ENCODE data around the gene HACD2.
"Not testable (repeated sequence)": the region's sequence is repeated elsewhere in the genome, so short reads cannot be mapped to it uniquely, and the experiment has no call there.

Gene HACD2, protein sequence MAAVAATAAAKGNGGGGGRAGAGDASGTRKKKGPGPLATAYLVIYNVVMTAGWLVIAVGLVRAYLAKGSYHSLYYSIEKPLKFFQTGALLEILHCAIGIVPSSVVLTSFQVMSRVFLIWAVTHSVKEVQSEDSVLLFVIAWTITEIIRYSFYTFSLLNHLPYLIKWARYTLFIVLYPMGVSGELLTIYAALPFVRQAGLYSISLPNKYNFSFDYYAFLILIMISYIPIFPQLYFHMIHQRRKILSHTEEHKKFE

DNA sequence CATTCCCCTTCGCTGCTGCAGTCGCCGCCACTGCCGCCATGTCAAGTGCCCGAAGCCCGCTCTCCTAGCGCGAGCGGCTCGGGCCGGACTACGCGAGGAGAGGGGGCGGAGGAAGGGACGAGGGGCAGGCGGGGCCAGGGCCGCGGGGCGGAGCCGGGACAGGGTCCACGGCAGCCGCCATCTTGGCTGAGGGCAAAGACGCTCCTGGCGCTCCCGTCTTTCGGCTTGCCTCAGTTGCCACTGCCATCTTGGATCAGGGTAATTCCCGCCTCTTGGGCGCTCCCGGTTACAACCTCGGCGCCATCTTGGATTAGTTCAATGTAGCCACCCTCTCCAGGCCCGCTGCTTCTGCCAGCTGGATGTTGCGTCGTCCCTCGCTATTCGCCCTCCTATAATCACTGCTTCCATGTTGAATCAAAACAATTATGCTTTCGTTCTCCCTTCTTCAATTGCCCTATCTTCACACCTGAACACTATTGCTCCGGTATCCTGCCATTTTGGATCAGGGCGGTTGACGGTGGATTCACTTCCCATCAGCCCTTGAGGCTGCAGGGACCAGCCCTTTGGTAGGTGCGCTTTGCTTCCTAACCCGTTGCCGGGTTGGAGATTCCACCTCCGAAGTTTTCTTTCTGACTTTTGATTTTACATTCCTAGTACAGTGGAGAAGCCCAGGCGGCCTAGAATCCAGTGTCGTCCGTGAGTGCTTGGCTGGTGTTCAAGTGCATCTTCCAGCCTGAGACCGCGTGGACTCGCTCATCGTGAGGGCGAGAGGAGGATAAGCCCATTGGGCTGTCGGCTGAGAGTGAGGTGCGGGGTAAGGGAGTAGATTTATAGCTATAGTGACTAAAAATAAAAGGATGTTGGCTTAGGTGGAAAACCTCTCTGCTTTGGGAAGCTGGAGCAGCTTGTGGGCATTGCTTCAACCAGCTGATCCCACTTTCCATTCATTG lies at the start of gene HACD2:
TSS of gene HACD2 (minus strand) at position 66 of the 950 bp plus-strand sequence. CDS start at position 40, 26 bp downstream.
- peak; percentile 87 for FAIRE-seq

DNA sequence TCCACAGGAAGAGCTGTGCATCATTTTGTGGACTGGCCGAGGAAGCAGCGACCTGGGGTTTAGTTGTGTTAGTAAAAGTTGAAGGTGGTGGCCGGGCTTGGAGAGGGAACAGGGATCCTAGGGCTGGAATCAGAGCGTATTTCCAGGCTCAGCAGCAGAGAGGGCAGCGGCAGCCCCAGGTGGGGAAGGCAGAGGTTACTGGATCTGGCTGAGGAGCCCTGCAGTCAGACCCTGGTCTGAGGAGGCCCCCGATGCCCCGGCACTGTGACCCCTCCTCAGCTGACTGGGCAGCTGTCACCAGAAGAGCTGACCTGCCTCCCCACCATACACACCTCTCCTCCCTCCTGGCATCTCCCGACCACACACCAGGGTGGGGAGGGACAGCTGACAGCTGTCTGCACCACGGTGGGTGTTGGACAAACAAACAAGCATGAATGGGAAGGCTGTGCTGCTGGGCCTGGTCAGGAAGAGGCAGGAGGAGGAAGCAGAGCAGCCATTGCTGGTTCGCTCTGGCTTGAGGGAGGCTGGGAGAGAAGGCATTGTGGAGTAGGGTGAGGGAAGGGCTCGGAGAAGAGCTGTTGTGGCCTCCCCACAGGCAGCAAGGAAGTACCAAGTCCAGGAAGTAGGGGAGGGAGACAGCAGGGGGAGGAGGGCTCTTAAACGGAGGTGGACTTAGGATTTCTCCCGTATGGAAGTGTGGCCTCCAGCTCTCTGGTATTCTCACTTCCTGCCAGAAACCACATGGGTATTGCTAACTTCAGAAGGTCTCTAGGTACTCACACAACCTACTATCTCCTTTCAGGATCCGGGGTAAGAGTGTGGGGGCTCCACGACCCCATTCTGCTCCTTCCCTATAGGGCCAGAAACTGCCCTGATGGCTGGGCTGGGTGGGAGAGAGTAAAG lies 49.5 kb upstream of the HACD2 start:
- FAIRE-seq = no peak

DNA sequence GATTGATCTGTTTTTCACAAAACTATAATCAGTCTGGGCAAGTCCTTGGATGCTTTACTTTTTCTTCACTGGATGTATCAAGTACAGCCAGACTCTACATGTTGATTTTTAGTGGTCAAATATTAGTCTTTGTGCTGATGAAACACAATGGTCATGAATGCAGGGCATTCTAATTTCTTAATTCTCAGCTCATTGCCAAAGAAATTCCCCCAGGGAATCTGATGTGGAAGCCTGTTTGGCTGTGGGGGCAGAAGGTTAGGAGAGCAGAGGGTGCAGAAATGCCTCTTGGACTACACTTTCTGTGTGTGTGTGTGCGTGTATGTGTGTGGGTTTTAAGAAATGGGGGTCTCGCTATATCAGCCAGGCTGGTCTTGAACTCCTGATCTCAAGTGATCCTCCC lies 48.7 kb upstream of the HACD2 start:
- no peak for FAIRE-seq

DNA sequence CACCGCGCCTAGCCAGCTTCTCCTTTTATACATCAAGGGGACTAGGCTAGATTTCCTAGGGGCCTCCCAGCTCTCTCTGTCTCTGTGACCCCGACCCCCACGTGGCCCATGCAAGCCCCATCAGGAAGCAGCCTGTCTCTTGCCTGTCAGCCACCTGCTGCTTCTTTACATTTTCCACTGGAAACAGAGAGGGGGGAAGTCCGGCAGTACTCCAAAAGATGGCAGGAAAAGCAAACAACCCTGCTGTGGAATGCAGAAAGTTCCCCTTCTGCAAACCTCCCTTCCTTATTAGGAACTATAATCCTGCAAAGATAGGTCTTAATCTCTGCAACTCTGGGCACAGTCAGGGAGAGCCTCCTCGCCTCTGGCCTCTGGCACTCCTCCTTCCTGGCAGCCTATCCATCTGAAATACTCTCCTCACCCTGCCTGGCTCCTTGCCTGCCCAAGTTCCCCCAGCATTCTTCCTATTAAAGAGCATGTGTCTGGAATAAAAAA lies 47.4 kb upstream of the HACD2 start:
- no peak for FAIRE-seq

DNA sequence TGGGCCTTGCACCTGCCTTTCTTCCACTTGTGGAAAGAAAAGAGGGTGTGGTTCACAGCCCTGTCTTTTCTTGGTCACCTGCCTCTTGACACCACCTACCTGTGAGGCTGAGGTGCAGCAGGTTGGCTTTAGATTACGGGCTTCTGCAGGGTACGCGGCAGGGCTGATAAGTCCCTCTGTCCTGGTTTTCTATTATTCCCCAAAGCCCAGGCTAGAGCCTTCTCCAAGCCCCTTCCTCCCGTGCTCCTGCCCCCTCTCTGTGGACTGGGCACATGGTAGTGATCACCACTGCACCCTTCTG lies 44.8 kb upstream of the HACD2 start:
- FAIRE-seq = no peak

DNA sequence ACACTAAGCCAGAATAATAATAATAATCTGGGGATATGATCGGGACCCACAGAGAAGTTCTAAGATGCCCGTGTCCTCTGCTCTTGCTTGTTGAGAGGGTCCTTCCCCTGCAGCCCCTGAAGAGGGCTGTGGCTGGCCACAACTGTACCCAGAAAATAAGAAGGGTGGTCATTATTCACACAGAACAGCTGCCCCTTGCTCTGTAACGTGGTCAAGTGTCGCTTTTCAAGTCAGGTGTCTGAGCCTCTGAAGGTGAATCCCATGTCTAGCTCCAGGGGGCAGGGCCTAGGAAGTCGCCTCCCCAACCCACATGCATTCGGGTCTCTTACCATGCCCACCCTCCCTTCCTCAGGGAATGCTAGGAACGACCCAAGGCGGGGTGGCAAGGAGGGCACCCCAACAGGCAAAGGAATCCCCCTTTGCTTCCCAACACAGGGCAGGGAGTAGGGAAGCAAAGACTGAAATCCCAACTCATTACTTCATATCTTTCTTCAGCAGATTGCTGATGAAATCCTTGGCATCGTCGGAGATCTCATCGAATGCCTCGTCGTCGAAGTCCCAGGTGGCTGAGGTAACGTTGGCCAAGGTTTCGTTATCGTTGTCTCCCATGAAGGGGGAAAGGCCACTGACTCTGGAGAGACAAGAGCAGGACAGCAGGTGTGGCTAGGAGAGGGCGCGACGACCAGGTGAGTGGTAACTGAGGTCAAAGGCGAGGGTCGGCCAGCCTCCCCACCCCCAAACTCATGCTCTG lies 44.3 kb upstream of the HACD2 start:
- FAIRE-seq = no peak

DNA sequence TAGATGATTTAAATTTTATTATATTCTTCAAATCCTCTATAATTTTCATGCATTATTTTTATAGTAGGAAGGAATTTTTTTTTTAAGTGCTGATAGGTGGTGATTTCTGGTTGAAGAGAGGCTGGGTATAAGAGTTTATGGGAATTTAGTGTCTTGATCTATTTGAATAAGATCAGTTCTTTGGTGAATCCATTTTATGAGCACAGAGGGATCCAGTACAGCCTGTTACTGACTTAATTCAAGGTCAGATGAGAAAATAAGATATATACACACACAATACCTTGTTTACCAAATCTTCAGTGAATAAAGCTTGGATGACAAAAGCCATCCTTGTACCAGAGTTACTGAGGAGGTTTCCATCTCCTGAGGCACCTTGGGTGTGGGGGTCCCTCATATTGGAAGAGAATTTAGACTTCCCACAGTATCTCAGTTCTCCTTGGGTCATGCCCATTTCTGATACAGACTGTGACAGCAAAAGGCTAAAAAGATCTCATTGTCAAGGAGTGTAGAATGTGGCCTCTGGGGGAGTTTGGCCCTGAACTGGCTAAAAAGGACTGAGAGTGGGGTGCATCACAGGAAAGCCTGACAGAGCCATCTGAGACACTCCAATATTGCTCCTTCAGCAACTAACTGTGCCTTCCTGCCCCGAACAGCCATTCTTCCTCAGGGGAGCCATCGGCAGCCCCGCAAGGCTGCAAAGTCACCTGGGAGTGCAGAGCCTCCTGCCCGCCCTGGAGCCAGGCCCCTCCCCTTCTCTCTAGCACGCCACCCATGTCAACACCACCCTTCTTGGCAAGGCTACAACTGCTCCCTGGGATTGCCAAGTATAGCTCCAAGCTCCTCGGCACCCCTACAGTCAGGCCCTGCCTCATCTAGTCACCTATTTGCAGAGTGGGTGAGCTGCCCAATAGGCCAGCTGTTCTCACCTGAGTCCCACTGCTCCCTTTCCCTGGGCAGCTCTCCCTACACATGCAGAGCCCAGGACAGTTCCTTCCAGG lies 43.1 kb upstream of the HACD2 start:
- FAIRE-seq = no peak

DNA sequence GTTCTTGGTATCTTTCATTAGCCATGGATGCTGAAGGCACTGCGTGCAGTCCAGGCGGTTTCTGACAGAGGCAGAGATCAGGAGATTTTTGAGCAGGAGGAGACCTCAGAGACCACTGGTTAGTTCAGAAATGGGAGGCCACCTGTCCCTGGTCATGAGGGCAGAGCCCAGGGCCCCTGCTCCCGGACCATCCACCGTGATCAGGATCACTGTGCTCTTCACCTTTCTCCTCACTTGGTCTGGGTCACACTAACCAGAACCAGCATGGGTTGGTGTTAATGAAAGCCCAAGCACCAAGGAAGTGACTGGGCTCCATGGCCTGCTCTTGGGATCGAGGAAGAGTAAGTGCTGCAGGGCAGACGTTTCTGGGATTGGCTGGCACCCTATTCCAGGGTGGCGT lies 42.0 kb upstream of the HACD2 start:
- FAIRE-seq = no peak

DNA sequence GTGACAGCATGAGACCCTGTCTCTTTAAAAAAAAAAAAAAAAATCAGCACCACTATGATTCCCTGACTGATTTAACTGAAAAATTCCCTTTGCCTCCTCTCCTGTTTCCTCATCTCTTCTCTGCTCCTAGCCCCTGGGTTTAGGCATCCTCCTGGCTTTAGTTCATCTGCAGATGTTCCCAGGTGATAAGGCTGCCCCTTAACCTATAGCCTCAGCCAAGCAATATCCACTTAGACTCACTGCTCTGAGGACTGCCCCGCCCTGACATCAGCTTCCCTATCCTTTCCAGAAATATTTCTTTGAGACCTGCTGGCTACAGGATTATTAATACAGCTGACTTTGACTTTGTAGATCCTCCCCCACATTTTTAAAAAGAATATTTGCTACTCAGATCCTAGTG lies 39.4 kb upstream of the HACD2 start:
- no peak for FAIRE-seq

DNA sequence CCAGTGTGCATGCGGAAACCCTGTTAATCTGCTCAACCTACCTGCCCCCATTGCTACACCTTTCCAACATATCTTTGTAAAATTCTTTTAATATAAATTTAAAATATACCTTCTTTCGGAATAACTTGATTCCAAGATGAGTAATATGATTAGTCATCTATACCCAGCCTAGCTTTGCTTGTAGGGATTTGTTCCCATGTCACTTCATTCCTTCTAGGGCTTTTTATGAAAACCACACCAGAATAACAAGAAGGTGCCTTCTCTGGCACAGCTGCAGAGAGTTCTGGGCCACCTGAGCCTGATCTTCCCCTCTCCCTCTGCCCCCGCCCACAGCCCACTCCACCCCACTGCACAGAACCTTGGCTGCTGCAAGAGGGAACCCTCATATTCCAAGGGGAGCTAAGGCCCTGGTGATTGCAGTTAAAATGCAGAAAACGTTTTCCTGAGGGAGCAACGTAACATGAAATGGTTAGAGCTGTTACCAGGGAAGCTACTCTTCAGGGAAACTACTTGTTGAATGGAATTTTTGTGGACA lies 38.6 kb upstream of the HACD2 start:
- no peak for FAIRE-seq

DNA sequence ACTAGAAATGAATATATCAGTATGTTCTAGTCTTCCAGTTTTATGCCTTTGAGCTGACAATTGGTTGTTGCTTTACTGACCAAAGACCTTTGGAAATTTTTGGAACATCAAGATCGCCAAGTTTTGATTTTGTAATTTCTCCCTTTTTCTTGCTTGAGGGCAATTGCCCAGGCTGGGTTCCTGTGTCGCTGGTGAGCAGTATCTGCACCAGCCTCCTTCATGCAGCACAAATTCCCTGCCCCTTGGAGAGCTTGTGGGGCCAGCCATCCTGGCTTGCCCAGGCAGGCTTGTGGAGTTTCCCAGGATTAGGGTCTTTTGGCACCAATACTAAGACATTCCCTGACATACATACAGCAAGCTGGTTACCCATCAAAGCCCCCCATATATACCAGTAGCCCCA lies 37.9 kb upstream of the HACD2 start:
- no peak for FAIRE-seq

DNA sequence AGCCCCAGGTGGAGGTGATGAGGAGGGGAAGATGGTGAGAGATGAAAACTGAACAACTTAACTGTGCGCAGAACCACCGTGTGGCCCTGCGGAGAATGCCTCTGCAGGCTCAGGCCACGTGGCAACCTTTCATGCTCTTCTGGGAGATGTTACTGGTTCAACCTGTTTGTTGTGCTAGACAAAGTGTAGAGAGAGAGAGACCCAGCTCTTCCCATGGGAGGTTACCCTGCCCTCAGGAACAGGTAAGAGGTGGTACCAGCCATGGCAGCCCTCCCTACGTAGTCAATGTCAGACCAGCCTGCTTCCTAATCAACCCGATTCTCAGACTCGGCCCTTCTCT lies 37.0 kb upstream of the HACD2 start:
- FAIRE-seq = no peak

DNA sequence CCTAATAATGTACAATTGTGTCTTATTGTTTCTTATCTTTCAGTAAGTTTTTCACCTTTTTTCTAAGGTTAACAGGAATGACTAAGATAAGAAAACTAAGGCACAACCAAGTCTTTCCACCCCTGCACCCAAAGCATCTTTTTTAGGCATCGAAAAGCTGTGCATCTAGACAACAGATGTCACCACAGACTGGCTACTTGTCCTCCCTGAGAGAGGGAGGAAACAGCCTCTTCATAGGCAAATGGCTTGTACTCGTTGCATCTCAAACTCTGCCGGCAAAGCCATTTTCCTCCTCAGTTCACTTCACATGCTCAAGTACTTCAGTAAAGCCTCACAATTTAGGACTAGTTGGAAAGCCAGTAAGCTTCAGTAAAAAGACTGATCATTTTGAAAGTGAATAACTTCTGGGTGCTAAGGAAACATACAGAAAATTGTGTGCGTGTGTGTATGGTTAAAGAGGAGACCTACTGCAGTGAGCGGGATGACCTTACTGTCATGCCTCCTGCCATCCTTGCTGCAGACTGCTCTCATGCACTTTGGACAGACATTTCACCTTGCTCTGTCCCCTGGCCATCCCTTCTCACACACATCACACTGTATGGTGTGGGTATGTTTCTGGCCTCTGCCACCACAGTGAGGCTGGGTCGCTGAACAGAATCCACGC lies 36.5 kb upstream of the HACD2 start:
- FAIRE-seq = no peak

DNA sequence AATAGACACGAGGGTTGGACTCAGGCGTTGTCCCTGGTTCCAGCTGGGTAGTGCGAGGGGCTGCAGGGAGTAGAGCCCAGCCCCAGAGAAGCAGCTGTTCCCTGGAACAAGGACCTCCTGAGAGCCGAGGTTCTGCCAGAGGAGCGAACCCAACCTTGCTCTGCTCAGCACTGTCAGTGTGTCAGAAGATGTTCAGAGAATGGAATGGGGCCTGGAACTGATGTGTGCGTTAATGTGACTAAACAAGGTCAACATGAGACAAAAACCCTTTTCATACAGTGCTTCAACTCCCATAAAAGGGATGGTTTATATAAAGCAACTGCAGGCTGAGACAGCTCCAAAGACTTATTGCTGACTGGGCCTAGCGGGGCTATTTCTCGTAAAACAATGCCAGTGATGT lies 35.5 kb upstream of the HACD2 start:
- no peak for FAIRE-seq

DNA sequence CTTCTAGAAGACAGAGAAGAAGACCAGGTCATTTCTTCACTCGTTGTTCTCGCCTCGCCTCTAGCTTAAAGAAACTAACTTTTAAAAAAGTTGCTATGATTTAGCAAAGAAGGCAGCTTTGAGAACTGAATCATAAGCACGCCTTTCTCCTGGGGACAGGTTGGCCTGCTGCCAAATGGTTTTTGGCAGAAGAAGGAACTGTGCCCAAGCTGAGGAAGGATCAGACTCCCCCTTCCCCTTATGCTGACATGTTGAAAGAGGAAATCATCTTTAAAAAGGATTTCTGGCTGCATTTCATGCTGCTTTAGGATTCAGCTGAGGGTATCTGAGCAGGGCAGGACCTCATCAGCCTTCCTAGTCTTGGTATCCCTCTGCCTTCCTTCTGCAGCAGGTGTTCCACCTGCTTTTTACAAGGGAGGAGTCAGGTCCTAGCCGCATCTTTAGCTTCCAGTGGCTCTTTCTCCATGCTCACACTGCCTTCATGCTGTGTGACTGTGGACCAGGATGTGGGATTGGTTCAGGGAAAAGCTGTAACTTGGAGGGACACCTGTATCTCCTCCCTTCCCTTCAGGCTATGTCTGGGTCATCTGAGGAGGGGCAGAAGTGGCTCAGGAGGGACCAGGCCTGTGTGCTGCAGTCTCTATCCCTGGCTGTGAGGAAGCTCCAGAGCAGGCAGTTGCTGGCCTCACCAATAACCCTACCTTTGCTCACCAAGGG lies 34.1 kb upstream of the HACD2 start:
- no peak for FAIRE-seq

DNA sequence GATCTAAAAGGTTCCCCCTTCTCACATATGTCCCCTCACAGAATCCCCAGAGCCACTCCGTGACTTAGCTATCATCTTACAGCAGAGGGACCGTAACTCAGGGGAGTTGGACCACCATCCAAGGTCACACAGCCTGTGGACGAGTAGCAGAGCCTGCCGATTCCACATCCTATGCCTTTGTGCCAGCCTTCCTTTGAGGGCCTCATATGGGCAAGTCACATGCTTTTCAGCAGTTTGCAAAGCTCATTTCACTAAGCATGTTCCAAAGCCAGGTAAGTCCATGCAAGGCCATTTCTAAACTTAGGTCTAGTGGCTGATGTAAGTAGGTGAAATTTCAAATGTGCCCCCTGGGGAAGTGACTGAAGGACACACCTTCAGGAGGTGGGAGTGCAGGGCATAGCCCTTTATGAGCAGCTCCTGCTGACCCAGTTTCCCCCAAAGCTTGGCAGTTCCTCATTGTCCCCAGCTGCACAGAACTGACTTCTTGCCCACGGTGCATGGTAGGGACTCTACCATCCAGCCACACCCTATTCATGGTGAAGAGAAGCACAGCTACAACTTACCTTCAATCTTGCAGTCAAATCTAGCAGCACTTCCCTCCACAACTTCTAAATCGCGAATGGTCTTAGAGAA lies 33.3 kb upstream of the HACD2 start:
- no peak for FAIRE-seq

DNA sequence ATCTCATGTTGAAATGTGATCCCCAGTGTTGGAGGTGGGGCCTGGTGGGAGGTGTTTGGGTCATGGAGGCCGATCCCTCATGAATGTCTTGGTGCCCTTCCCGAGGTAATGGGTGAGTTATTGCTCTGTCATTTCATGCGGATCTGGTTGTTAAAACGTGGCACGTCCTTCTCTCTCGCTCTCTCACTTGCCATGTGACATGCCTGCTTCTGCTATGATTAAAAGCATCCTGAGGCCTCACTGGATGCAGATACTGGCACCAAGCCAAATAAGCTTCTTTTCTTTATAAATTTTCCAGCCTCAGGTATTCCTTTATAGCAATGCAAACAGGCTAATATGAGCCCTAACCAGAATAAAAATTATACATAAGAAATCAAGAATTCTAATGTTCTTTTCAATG lies 31.7 kb upstream of the HACD2 start:
- FAIRE-seq = no peak

DNA sequence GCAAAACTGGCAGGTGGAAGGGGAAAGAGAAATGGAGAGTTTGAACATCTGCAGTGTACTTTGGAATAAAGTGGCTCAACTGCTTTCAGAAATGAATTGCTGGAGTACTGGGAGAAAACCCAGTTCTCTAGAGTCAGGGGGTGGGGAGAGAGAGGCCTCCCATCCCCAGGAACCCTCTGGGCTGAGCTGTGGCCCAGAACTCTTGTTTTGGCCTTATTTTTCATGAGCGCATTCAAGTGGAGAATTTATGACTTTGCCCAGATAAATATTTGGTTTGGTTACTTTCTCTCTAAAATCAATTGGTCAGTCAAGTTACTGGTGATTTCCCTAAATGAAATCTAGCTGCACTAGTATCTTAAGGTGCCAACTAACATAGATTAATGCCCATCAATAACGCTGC lies 28.7 kb upstream of the HACD2 start:
- no peak for FAIRE-seq

DNA sequence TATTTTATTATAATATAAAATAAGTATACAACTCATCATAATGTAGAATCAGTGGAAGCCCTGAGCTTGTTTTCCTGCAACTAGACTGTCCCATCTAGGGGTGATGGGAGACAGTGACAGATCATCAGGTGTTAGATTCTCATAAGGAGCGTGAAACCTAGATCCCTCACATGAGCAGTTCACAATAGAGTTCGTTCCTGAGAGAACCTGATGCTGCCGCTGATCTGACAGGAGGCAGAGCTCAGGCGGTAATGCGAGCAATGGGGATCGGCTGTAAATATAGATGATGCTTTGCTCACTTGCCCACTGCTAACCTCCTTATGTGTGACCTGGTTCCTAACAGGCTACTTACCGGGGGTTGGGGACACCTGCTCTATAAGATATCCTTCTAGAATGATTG lies 26.8 kb upstream of the HACD2 start:
- not testable (repeated sequence) for FAIRE-seq
